K562 (cell line): ENCODE data around the gene ATXN3. TPM values are rescaled to one million over a fixed set of nuclear protein-coding genes. Genes with fewer than 3 reads are reported as not detected.
A peak's percentile ranks its signal among the peaks of the same experiment; 100 is the strongest.

Experiments
- ATAC-seq: fragments of 200-7000 bp; cut with Tn5 transposase; 3 replicates; pipeline ENCODE4 v1.9.1; 2020; ENCODE audit warnings: moderate library complexity
- BruUV-seq: library from RNA; stranded (reverse); fragments of 400-500 nt; replicated peaks from 2 replicates; lab custom pipeline; 2021; lab: Mats Ljungman, UMichigan
- CTCF ChIA-PET: fragments of 300-600 bp; formaldehyde crosslinking; extraction: SDS; loops from one replicate; lab custom pipeline; 2021; ENCODE audit warnings: low intra/inter-chr PET ratio; lab: Yijun Ruan, JAX
- POLR2A ChIA-PET: fragments of 300-600, 350-650 bp; sonication (Branson Sonifier 250); formaldehyde crosslinking; extraction: SDS; loops from one replicate; lab custom pipeline; 2021; ENCODE audit warnings: antibody characterized with exemption, inconsistent platforms; lab: Yijun Ruan, JAX
- DNase-seq, 4 experiments: peaks; one replicate each; pipeline versions ENCODE4 v3.0.0 to v3.0.0-alpha.2; 2011 to 2018; ENCODE audit warnings: low spot score in 3 of 4, mixed read lengths in 3 of 4; ENCODE audit errors: extremely low read depth in 1 of 4
- FAIRE-seq: peaks from 2 replicates; lab custom pipeline; 2011; peaks lifted over from hg19 to GRCh38; lab: Jason Lieb, UNC
- H2AFZ ChIP-seq: 2 replicates; pipeline ENCODE4 v1.6.0; 2011; ENCODE audit warnings: low read depth, low read length, control low read depth, inconsistent platforms
- H3K27ac ChIP-seq: fragments of 200-600 bp; 3 replicates; pipeline ENCODE4 v1.8.0; 2011; ENCODE audit warnings: low read depth, mild to moderate bottlenecking, control low read depth, inconsistent platforms, low read length, moderate library complexity, mixed read lengths; ENCODE audit errors: extremely low read depth
- H3K27me3 ChIP-seq, 2 experiments: fragments of 300-600 bp in 1 of 2; 2 replicates in 1 of 2; 3 replicates in 1 of 2; pipeline versions ENCODE4 v1.6.0 to v1.8.0; 2011; ENCODE audit warnings: inconsistent platforms in 2 of 2, low read length in 2 of 2, mild to moderate bottlenecking in 1 of 2, mixed read lengths in 1 of 2, moderate library complexity in 1 of 2; ENCODE audit not compliant: control insufficient read depth in 2 of 2, insufficient read depth in 2 of 2
- H3K36me3 ChIP-seq: fragments of 300-600 bp; 3 replicates; pipeline ENCODE4 v1.8.0; 2011; ENCODE audit warnings: mild to moderate bottlenecking, low read length, inconsistent platforms; ENCODE audit not compliant: control insufficient read depth, insufficient read depth
- H3K4me1 ChIP-seq, 2 experiments: fragments of 200-600 bp in 1 of 2; replicated peaks in 1 of 2; 2 replicates in 1 of 2; 3 replicates in 1 of 2; pipeline versions ENCODE4 v1.5.1 to v1.8.0; 2011; ENCODE audit warnings: inconsistent platforms in 2 of 2, low read length in 2 of 2, mild to moderate bottlenecking in 1 of 2, mixed read lengths in 1 of 2, moderate library complexity in 1 of 2; ENCODE audit not compliant: control insufficient read depth in 2 of 2, insufficient read depth in 2 of 2
- H3K4me2 ChIP-seq: 2 replicates; pipeline ENCODE4 v1.6.1; 2011; ENCODE audit warnings: low read length, control low read depth, inconsistent platforms, mixed read lengths; ENCODE audit not compliant: insufficient read depth
- H3K4me3 ChIP-seq: fragments of 200-600 bp; sonication (generic), shearing (Covaris generic); 2 replicates; pipeline ENCODE4 v1.5.1; 2016; ENCODE audit warnings: control low read depth, inconsistent platforms
- H3K79me2 ChIP-seq: fragments of 200-600 bp; 3 replicates; pipeline ENCODE4 v1.8.0; 2011; ENCODE audit warnings: low read length, inconsistent platforms; ENCODE audit not compliant: control insufficient read depth, insufficient read depth
- H3K9ac ChIP-seq, 2 experiments: 2 replicates each; pipeline versions ENCODE4 v1.6.0 to v1.6.1; 2011; ENCODE audit warnings: low read depth in 2 of 2, low read length in 2 of 2, control low read depth in 1 of 2, inconsistent platforms in 1 of 2, mild to moderate bottlenecking in 1 of 2, mixed read lengths in 1 of 2; ENCODE audit not compliant: insufficient read depth in 1 of 2
- H3K9me1 ChIP-seq: one replicate; pipeline ENCODE4 v1.6.0; 2011; ENCODE audit warnings: inconsistent platforms, mild to moderate bottlenecking, low read length, moderate library complexity; ENCODE audit not compliant: control insufficient read depth, insufficient read depth
- H3K9me3 ChIP-seq: replicated peaks from 2 replicates; pipeline ENCODE4 v1.5.1; 2011; ENCODE audit warnings: low read depth, low read length, inconsistent platforms; ENCODE audit not compliant: control insufficient read depth, insufficient read depth
- H4K20me1 ChIP-seq: replicated peaks from 2 replicates; pipeline ENCODE4 v1.6.1; 2011; ENCODE audit warnings: low read length, inconsistent platforms, mixed read lengths; ENCODE audit not compliant: control insufficient read depth, insufficient read depth
- C11orf30 ChIP-seq: fragments of 450-650 bp; IDR thresholded peaks from 2 replicates; pipeline ENCODE4 v1.6.1; 2016; ENCODE audit warnings: low read depth, mild to moderate bottlenecking
- ETV6 ChIP-seq, 3 experiments: fragments of 150-350 bp in 1 of 3; sonication (generic) in 1 of 3; formaldehyde crosslinking in 1 of 3; IDR thresholded peaks; 2 replicates each; pipeline versions ENCODE4 v1.6.1 to v1.8.0; 2014 to 2022; ENCODE audit warnings: borderline replicate concordance in 2 of 3, low read depth in 2 of 3, antibody characterized with exemption in 1 of 3, low read length in 1 of 3, mild to moderate bottlenecking in 1 of 3, missing genetic modification reagents in 1 of 3
- HLTF ChIP-seq: fragments of 450-650 bp; IDR thresholded peaks from 2 replicates; pipeline ENCODE4 v1.6.1; 2016
- PTBP1 ChIP-seq: fragments of 200-400 bp; formaldehyde crosslinking; IDR thresholded peaks from 2 replicates; pipeline ENCODE4 v1.6.1; 2017; ENCODE audit warnings: low read depth, low read length
- ZNF316 ChIP-seq: fragments of 450-650 bp; IDR thresholded peaks from 2 replicates; pipeline ENCODE4 v1.6.1; 2016
- WGBS: fragments of 100-300 bp; shearing (Covaris generic); methylation state at CpG from one replicate; pipeline ENCODE4 v1.1.6; 2016; ENCODE audit warnings: low coverage, mixed read lengths; ENCODE audit not compliant: insufficient coverage; ENCODE audit errors: missing lambda C conversion rate; 5-methylcytosine and 5-hydroxymethylcytosine counted together
- in situ Hi-C: fragments of 300-500 bp; cut with MboI; formaldehyde crosslinking; loops from 4 replicates; pipeline ENCODE4 v1.15.0; 2018; ENCODE audit warnings: inconsistent platforms, mixed read lengths
- intact Hi-C: fragments of 100-400 bp; cut with micrococcal nuclease; formaldehyde crosslinking; loops from 2 replicates; pipeline ENCODE4 v1.14.2; 2022
- polyA plus RNA-seq, 8 experiments: library from polyadenylated mRNA; depleted of rRNA in 4 of 8; stranded (reverse) in 5 of 8; unstranded in 3 of 8; fragments of >200 nt; fragmentation: Nextera tagmentation in 2 of 8; fragmentation: Illumina TruSeq in 1 of 8; extraction: Ambion mirVana in 2 of 8; extraction: Trizol in 1 of 8; gene quantifications; 2 replicates each; pipeline versions ENCODE4 v1.2.1 to v1.2.3, GENCODE V29; 2011 to 2014; ENCODE audit warnings: inconsistent platforms in 1 of 8, missing spikeins in 1 of 8
- total RNA-seq, 7 experiments: library from RNA; depleted of rRNA in 6 of 7; stranded (reverse); fragments of >200 nt in 6 of 7; fragmentation: Illumina TruSeq in 2 of 7; extraction: Trizol in 2 of 7; gene quantifications; 2 replicates each; pipeline versions ENCODE4 v1.2.1 to v1.2.3, GENCODE V29; 2011 to 2021; ENCODE audit warnings: low replicate concordance in 1 of 7
- TF ChIP-seq, protein P1 (sequence below): fragments of 450-650 bp; IDR thresholded peaks from 2 replicates; pipeline ENCODE4 v1.6.1; 2016

ATXN3 gene
- total and polyA plus RNA-seq, 9 of the 15 experiments (the other 6 are each of a cell fraction or from before 2014, with no cell fraction given) = 11.3 to 25.0 (median 14.6) TPM

DNA sequence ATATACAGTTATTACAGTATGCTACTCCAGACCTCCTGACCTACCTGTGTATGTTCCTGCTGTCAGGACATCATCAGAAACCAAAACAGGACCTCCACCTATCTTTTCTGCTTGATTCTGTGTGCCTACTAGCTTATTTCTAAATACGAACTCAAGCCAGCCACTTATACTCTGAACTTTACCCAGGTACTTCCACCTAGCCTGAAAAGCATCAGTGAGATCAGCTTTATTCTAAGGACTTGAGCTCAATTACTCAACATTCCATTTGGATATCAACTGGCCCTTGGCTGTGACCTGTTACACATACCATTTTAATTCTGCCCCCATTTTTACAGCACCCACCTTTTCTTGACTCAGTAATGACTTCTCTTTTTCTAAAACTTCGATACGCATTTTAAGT, 95.7 kb downstream of the ATXN3 start:
- no peak for FAIRE-seq
- H3K4me3 ChIP-seq = no peak overlapping the region
- DNase-seq = no peak
- no peak for ATAC-seq
- intact Hi-C loops (no loop called here), in situ Hi-C loops (no loop called here)
- H3K79me2 ChIP-seq = no peaks in the 10 kb centered on the region
- 97% methylated on average over 2 of the region's 3 CpGs for WGBS
- CTCF ChIA-PET = no interaction called here
- POLR2A ChIA-PET = interaction anchor here (1.2 kb wide), 1 partner anchor 9 kb away, joined by 6 read pairs; no protein-coding TSS in a partner anchor
- H3K27me3 ChIP-seq = no peaks in the 10 kb centered on the region
- H2AFZ ChIP-seq = no peak overlapping the region
- no peaks in the 10 kb centered on the region for H3K9me1 ChIP-seq
- H3K9ac ChIP-seq = no peak overlapping the region
- peaks cover 36% of the 10 kb centered on the region; the same call in 2 of the 3 replicates for H3K36me3 ChIP-seq
- H3K4me2 ChIP-seq = no peak overlapping the region
- no peak overlapping the region for H3K27ac ChIP-seq
- BruUV-seq = no TSS peak
- H4K20me1 ChIP-seq = no peaks in the 10 kb centered on the region
- no peaks in the 10 kb centered on the region for H3K9me3 ChIP-seq
- no peak for TF ChIP-seq PTBP1
- TF ChIP-seq, protein P1, sequence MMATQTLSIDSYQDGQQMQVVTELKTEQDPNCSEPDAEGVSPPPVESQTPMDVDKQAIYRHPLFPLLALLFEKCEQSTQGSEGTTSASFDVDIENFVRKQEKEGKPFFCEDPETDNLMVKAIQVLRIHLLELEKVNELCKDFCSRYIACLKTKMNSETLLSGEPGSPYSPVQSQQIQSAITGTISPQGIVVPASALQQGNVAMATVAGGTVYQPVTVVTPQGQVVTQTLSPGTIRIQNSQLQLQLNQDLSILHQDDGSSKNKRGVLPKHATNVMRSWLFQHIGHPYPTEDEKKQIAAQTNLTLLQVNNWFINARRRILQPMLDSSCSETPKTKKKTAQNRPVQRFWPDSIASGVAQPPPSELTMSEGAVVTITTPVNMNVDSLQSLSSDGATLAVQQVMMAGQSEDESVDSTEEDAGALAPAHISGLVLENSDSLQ = no peak
- no peak for TF ChIP-seq HLTF
- no peaks in the 10 kb centered on the region for H3K4me1 ChIP-seq

DNA sequence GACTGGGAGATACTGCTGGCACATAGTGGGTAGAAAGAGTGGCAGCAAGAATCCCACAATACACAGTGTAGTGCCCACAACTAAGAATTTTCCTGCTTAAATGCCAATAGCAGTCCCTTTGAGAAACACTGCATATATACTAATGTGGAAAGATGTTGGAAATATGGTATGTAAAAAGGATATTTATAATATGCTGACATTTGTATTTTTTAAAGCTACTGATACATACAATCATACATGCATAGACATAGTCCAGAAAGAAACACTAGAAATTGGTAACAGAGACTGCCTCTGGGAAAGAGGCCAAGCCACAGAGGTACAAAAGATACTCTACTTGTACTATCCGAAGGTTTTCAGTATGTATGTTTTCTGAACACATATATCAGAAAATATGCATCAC, 96.8 kb downstream of the ATXN3 start:
- ChIA-PET POLR2A (no interaction called here), CTCF (no interaction called here)
- Histone ChIP-seq H4K20me1 (no peaks in the 10 kb centered on the region), H3K9me1 (no peaks in the 10 kb centered on the region), H3K27me3 (no peaks in the 10 kb centered on the region), H3K4me2 (no peak overlapping the region), H3K9ac (no peak overlapping the region), H3K4me3 (no peak overlapping the region), H3K27ac (no peak overlapping the region), H3K9me3 (no peaks in the 10 kb centered on the region), H3K4me1 (no peaks in the 10 kb centered on the region), H2AFZ (no peak overlapping the region), H3K36me3 (peaks cover 46% of the 10 kb centered on the region; the same call in 2 of the 3 replicates), H3K79me2 (no peaks in the 10 kb centered on the region)
- intact Hi-C loops (no loop called here), in situ Hi-C loops (no loop called here)
- FAIRE-seq (no peak), DNase-seq (no peak), ATAC-seq (no peak)
- BruUV-seq = no TSS peak
- 94% methylated on average over 1 of the region's 1 CpG for WGBS
- TF ChIP-seq ZNF316 (peak; percentile 44; the same call in 1 of the 2 replicates), ETV6 (IDR thresholded peaks at IDR 0.05; ENCODE audit: borderline replicate concordance in 1 of 2, low read depth in 2 of 2, low read length in 1 of 2) (no peak), ETV6 (CRISPR knock-in tag; IDR thresholded peaks at IDR 0.05; ENCODE audit: borderline replicate concordance) (no peak), C11orf30 (peak; percentile 35; the same call in 1 of the 2 replicates)

Other genes with a start within 250 kb of the ATXN3 start
- 4.9 and 5.3 TPM in 2 replicates for gene TC2N, start 239.0 kb downstream of the ATXN3 start, total RNA-seq (2014; rRNA removed)
- gene TC2N, start 239.0 kb downstream of the ATXN3 start, total RNA-seq (2014; rRNA removed; fragmentation: Illumina TruSeq; extraction: Trizol) = 10.1 and 11.5 TPM in 2 replicates
- gene TC2N, start 239.0 kb downstream of the ATXN3 start, total RNA-seq (2015; rRNA removed; fragmentation: Illumina TruSeq; extraction: Trizol) = 11.4 and 12.5 TPM in 2 replicates
- 8.4 and 9.5 TPM in 2 replicates for gene TC2N, start 239.0 kb downstream of the ATXN3 start, total RNA-seq (2021)
- 3.0 and 4.0 TPM in 2 replicates for gene TC2N, start 239.0 kb downstream of the ATXN3 start, polyA plus RNA-seq (2011; rRNA removed)
- 8.0 and 10.4 TPM in 2 replicates for gene TC2N, start 239.0 kb downstream of the ATXN3 start, polyA plus RNA-seq (2014; fragmentation: Illumina TruSeq; extraction: Trizol)
- gene TC2N, start 239.0 kb downstream of the ATXN3 start, polyA plus RNA-seq (2014; fragmentation: Nextera tagmentation; extraction: Ambion mirVana) = 1 to 10 TPM; 2.0 to 2.8 TPM
- 5.2 and 7.3 TPM in 2 replicates for gene TC2N, start 239.0 kb downstream of the ATXN3 start, polyA plus RNA-seq (2014; rRNA removed)
- gene FBLN5, start 158.9 kb downstream of the ATXN3 start, total RNA-seq (2014; rRNA removed) = not detected in 2 replicates
- gene FBLN5, start 158.9 kb downstream of the ATXN3 start, total RNA-seq (2014; rRNA removed; fragmentation: Illumina TruSeq; extraction: Trizol) = not detected in 2 replicates
- not detected in 2 replicates for gene FBLN5, start 158.9 kb downstream of the ATXN3 start, total RNA-seq (2015; rRNA removed; fragmentation: Illumina TruSeq; extraction: Trizol)
- gene FBLN5, start 158.9 kb downstream of the ATXN3 start, total RNA-seq (2021) = 0.22 and 0.25 TPM in 2 replicates
- gene FBLN5, start 158.9 kb downstream of the ATXN3 start, polyA plus RNA-seq (2011; rRNA removed) = not detected in 2 replicates
- gene FBLN5, start 158.9 kb downstream of the ATXN3 start, polyA plus RNA-seq (2014; fragmentation: Illumina TruSeq; extraction: Trizol) = not detected in 2 replicates
- not detected for gene FBLN5, start 158.9 kb downstream of the ATXN3 start, polyA plus RNA-seq (2014; fragmentation: Nextera tagmentation; extraction: Ambion mirVana)
- 0.11 TPM in 1 of 2 replicates, not detected in the other for gene FBLN5, start 158.9 kb downstream of the ATXN3 start, polyA plus RNA-seq (2014; rRNA removed)
- 5.4 and 6.9 TPM in 2 replicates for gene TRIP11, start 66.5 kb downstream of the ATXN3 start, total RNA-seq (2014; rRNA removed)
- gene TRIP11, start 66.5 kb downstream of the ATXN3 start, total RNA-seq (2014; rRNA removed; fragmentation: Illumina TruSeq; extraction: Trizol) = 12.4 and 14.4 TPM in 2 replicates
- gene TRIP11, start 66.5 kb downstream of the ATXN3 start, total RNA-seq (2015; rRNA removed; fragmentation: Illumina TruSeq; extraction: Trizol) = 12.8 and 14.7 TPM in 2 replicates
- 20.0 and 20.8 TPM in 2 replicates for gene TRIP11, start 66.5 kb downstream of the ATXN3 start, total RNA-seq (2021)
- 10.9 and 11.9 TPM in 2 replicates for gene TRIP11, start 66.5 kb downstream of the ATXN3 start, polyA plus RNA-seq (2011; rRNA removed)
- 5.1 and 9.7 TPM in 2 replicates for gene TRIP11, start 66.5 kb downstream of the ATXN3 start, polyA plus RNA-seq (2014; fragmentation: Illumina TruSeq; extraction: Trizol)
- gene TRIP11, start 66.5 kb downstream of the ATXN3 start, polyA plus RNA-seq (2014; fragmentation: Nextera tagmentation; extraction: Ambion mirVana) = 10 to 100 TPM in 1 of 2 experiments, 1 to 10 TPM in 1; 7.4 to 14.6 TPM
- gene TRIP11, start 66.5 kb downstream of the ATXN3 start, polyA plus RNA-seq (2014; rRNA removed) = 4.0 and 5.0 TPM in 2 replicates
- gene NDUFB1, start 15.1 kb upstream of the ATXN3 start, total RNA-seq (2014; rRNA removed) = 164 and 330 TPM in 2 replicates
- gene NDUFB1, start 15.1 kb upstream of the ATXN3 start, total RNA-seq (2014; rRNA removed; fragmentation: Illumina TruSeq; extraction: Trizol) = 323 and 358 TPM in 2 replicates
- gene NDUFB1, start 15.1 kb upstream of the ATXN3 start, total RNA-seq (2015; rRNA removed; fragmentation: Illumina TruSeq; extraction: Trizol) = 248 and 251 TPM in 2 replicates
- 102 TPM in 2 replicates for gene NDUFB1, start 15.1 kb upstream of the ATXN3 start, total RNA-seq (2021)
- 202 and 325 TPM in 2 replicates for gene NDUFB1, start 15.1 kb upstream of the ATXN3 start, polyA plus RNA-seq (2011; rRNA removed)
- 294 and 348 TPM in 2 replicates for gene NDUFB1, start 15.1 kb upstream of the ATXN3 start, polyA plus RNA-seq (2014; fragmentation: Illumina TruSeq; extraction: Trizol)
- 100 to 1,000 TPM; 410 to 431 TPM for gene NDUFB1, start 15.1 kb upstream of the ATXN3 start, polyA plus RNA-seq (2014; fragmentation: Nextera tagmentation; extraction: Ambion mirVana)
- gene NDUFB1, start 15.1 kb upstream of the ATXN3 start, polyA plus RNA-seq (2014; rRNA removed) = 767 and 793 TPM in 2 replicates
- 40.6 and 41.9 TPM in 2 replicates for gene CPSF2, start 15.4 kb upstream of the ATXN3 start, total RNA-seq (2014; rRNA removed)
- 71.3 and 77.7 TPM in 2 replicates for gene CPSF2, start 15.4 kb upstream of the ATXN3 start, total RNA-seq (2014; rRNA removed; fragmentation: Illumina TruSeq; extraction: Trizol)
- 65.3 and 68.8 TPM in 2 replicates for gene CPSF2, start 15.4 kb upstream of the ATXN3 start, total RNA-seq (2015; rRNA removed; fragmentation: Illumina TruSeq; extraction: Trizol)
- gene CPSF2, start 15.4 kb upstream of the ATXN3 start, total RNA-seq (2021) = 65.4 and 67.8 TPM in 2 replicates
- gene CPSF2, start 15.4 kb upstream of the ATXN3 start, polyA plus RNA-seq (2011; rRNA removed) = 32.1 and 48.0 TPM in 2 replicates
- gene CPSF2, start 15.4 kb upstream of the ATXN3 start, polyA plus RNA-seq (2014; fragmentation: Illumina TruSeq; extraction: Trizol) = 40.5 and 55.9 TPM in 2 replicates
- 10 to 100 TPM; 20.8 to 25.9 TPM for gene CPSF2, start 15.4 kb upstream of the ATXN3 start, polyA plus RNA-seq (2014; fragmentation: Nextera tagmentation; extraction: Ambion mirVana)
- gene CPSF2, start 15.4 kb upstream of the ATXN3 start, polyA plus RNA-seq (2014; rRNA removed) = 39.1 and 49.0 TPM in 2 replicates
- not detected in 2 replicates for gene SLC24A4, start 216.6 kb upstream of the ATXN3 start, total RNA-seq (2014; rRNA removed)
- not detected in 2 replicates for gene SLC24A4, start 216.6 kb upstream of the ATXN3 start, total RNA-seq (2014; rRNA removed; fragmentation: Illumina TruSeq; extraction: Trizol)
- not detected in 2 replicates for gene SLC24A4, start 216.6 kb upstream of the ATXN3 start, total RNA-seq (2015; rRNA removed; fragmentation: Illumina TruSeq; extraction: Trizol)
- gene SLC24A4, start 216.6 kb upstream of the ATXN3 start, total RNA-seq (2021) = not detected in 2 replicates
- not detected in 2 replicates for gene SLC24A4, start 216.6 kb upstream of the ATXN3 start, polyA plus RNA-seq (2011; rRNA removed)
- not detected in 2 replicates for gene SLC24A4, start 216.6 kb upstream of the ATXN3 start, polyA plus RNA-seq (2014; fragmentation: Illumina TruSeq; extraction: Trizol)
- gene SLC24A4, start 216.6 kb upstream of the ATXN3 start, polyA plus RNA-seq (2014; fragmentation: Nextera tagmentation; extraction: Ambion mirVana) = not detected
- gene SLC24A4, start 216.6 kb upstream of the ATXN3 start, polyA plus RNA-seq (2014; rRNA removed) = not detected in 2 replicates